ENCODE results near the gene DYNC1H1.

Gene DYNC1H1

DNA sequence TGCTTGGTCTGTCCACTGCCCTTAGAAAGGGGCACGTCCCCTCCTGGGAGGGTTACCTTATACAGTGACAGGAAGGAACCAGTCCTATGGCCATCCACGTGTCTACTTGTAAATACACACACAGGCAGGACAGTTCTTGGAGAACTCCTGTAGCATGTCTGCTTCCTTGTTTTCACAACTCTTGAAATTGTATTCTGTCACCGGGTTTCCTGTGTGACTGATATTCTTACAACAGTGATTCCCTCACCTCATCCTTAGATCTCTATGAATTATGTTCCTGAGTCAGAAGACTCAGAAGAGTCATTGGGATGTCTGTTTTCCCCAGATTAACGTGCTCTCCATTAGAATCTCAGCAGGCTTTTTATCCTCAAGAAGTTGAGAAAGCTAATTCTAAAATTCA, 44.1 kb upstream of the DYNC1H1 start:
- DNase-seq (ENCODE audit: low read depth in 2 of 2), result peak in 1 of 2 donors; percentile 11
- TF ChIP-seq, protein P1, sequence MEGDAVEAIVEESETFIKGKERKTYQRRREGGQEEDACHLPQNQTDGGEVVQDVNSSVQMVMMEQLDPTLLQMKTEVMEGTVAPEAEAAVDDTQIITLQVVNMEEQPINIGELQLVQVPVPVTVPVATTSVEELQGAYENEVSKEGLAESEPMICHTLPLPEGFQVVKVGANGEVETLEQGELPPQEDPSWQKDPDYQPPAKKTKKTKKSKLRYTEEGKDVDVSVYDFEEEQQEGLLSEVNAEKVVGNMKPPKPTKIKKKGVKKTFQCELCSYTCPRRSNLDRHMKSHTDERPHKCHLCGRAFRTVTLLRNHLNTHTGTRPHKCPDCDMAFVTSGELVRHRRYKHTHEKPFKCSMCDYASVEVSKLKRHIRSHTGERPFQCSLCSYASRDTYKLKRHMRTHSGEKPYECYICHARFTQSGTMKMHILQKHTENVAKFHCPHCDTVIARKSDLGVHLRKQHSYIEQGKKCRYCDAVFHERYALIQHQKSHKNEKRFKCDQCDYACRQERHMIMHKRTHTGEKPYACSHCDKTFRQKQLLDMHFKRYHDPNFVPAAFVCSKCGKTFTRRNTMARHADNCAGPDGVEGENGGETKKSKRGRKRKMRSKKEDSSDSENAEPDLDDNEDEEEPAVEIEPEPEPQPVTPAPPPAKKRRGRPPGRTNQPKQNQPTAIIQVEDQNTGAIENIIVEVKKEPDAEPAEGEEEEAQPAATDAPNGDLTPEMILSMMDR (IDR thresholded peaks at IDR 0.05; ENCODE audit: low read depth, low read length), result no peak

DNA sequence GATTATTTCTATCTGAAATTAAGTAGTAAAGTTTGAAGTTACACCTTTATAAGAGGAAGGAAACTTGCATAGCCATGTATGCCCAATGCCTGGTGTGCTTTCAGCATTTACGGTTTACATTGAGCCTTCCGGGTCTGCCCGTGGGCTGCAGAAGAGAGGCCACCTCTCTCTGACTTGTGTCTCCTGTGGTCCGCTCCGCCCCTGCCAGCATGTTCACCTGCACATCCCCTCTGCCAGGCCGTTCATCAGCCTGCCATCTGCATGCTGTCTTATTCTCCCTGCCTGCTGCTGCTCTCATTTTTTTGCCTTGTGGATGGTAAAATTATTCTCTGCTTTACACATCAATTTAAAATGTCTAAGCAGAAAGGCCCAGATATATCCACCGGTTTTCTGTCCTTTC, 41.5 kb upstream of the DYNC1H1 start:
- TF ChIP-seq, protein P1 (IDR thresholded peaks at IDR 0.05; ENCODE audit: low read depth, low read length), result no peak
- H3K4me3 ChIP-seq (replicated peaks in 1 of 2; ENCODE audit: low read depth in 2 of 2, low read length in 2 of 2), result no peak overlapping the region
- DNase-seq (ENCODE audit: low read depth in 2 of 2), result no peak

More for the DNA sequence above, 44.1 kb upstream of the DYNC1H1 start:
- no peak overlapping the region for H3K4me3 ChIP-seq (replicated peaks in 1 of 2; ENCODE audit: low read depth in 2 of 2, low read length in 2 of 2)

DNA sequence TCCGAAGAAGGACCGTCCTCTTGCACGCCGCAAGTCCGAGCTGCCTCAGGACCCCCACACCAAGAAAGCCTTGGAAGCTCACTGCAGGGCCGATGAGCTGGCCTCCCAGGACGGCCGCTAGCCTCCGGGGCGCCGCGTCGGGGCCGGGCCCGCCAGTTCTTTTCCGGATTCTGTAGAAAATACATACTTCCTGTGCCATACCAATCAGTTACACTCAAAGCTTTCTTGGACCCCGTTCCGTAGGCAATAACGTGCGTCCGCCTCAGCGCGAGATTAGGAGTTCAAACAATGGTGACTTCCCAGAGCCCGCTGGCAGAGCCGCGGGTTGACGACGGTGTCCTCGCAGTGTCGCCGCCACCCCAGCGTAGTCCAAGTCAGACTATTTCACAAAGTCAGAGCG, 39.2 kb upstream of the DYNC1H1 start:
- TF ChIP-seq, protein P1 (IDR thresholded peaks at IDR 0.05; ENCODE audit: low read depth, low read length), result no peak
- no peak overlapping the region for H3K4me3 ChIP-seq (replicated peaks in 1 of 2; ENCODE audit: low read depth in 2 of 2, low read length in 2 of 2)
- no peak for DNase-seq (ENCODE audit: low read depth in 2 of 2)

DNA sequence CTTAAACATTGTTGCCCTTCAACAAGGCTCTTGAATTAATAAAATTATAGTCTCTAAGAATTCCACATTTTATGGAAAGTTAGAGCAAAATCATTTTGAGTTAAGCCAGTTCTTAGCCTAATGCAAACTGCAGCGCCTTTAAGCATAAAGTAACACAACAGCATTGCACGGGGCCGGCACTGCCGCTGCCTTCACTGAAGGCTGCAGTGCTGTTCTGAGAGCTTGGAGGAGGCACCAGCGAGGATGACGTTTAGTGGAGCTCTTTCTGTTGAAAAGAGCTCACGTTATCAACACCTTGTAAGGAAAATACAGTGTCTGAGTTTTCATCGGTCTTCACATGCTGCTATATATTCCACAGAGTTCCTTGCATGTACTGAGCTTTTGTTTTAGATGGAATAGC, 38.3 kb upstream of the DYNC1H1 start:
- no peak for DNase-seq (ENCODE audit: low read depth in 2 of 2)
- no peak overlapping the region for H3K4me3 ChIP-seq (replicated peaks in 1 of 2; ENCODE audit: low read depth in 2 of 2, low read length in 2 of 2)
- TF ChIP-seq, protein P1 (IDR thresholded peaks at IDR 0.05; ENCODE audit: low read depth, low read length), result no peak

DNA sequence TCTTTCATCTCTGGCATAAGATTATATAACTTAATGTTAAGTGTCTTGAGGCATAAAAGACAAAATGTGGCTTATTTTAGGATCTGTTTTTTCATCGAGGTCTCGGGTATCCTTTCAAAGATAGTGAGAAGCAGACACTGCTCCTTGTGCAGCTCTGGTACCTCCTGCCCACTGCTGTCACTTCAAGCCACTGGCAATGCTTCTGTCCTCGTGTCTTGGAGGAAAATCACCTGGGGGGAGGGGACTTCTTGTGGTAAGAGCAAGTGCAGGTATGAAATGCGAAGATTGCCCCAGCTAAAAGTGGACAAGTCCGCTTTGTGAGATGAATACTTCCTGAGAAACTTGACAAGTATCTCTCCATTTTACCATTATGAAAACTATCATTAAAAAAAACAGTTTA, 37.8 kb upstream of the DYNC1H1 start:
- no peak for DNase-seq (ENCODE audit: low read depth in 2 of 2)
- no peak overlapping the region for H3K4me3 ChIP-seq (replicated peaks in 1 of 2; ENCODE audit: low read depth in 2 of 2, low read length in 2 of 2)
- TF ChIP-seq, protein P1 (IDR thresholded peaks at IDR 0.05; ENCODE audit: low read depth, low read length), result no peak

DNA sequence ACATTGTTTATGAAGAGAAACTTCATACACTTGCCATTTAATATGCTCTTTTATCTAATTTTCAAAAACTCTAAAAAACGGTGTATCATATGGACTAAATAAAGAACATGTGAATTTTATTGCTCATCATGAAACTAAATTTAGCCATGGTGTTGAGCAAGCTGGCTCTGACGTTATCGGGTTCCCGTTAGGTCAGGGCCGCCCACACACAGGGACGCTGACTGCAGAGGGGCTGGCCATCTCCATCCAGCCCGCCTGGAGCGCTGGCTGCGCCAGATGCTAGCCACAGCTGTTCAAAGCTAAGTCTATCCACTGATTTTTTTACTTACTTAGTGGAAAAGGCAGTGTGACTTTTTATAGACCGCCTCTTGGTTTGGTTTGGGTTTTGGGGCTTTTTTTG, 36.5 kb upstream of the DYNC1H1 start:
- TF ChIP-seq, protein P1 (IDR thresholded peaks at IDR 0.05; ENCODE audit: low read depth, low read length), result no peak
- DNase-seq (ENCODE audit: low read depth in 2 of 2), result peak; percentile 96 to 98
- no peak overlapping the region for H3K4me3 ChIP-seq (replicated peaks in 1 of 2; ENCODE audit: low read depth in 2 of 2, low read length in 2 of 2)

DNA sequence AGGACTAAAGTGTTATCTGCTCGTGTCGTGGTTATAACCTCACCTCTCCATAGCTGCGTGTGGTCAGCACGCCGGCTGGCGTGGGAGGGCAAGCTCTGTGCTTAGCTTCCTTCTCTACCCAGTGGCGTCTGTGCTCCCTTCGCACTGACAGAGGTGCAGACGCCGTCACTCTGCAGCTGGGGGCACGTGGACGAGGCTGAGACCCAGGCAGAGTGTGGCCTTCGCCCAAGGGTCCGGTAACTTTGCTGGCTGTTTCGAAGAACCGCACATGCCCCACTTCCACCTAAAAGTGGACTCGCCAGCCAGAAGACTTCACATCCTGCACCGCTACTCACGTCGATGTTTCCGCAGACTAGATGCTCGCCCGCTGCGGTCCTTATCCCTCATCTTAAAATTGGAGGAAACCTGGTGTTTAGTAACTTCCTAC, 35.9 kb upstream of the DYNC1H1 start:
- DNase-seq (ENCODE audit: low read depth in 2 of 2), result no peak
- H3K4me3 ChIP-seq (replicated peaks in 1 of 2; ENCODE audit: low read depth in 2 of 2, low read length in 2 of 2), result no peak overlapping the region
- TF ChIP-seq, protein P1 (IDR thresholded peaks at IDR 0.05; ENCODE audit: low read depth, low read length), result no peak
